ENCODE measurements around the gene CASS4.
"Not testable (repeated sequence)": the region's sequence is repeated elsewhere in the genome, so short reads cannot be mapped to it uniquely, and the experiment has no call there.

The CASS4 gene

GRCh38 chr20:56383334-56383733, 28.7 kb upstream of the CASS4 start:
- no peak for TF ChIP-seq ZFX (IDR thresholded peaks at IDR 0.05)
- TF ChIP-seq CTCF (conservative IDR thresholded peaks at IDR 0.05) = no peak
- H3K27ac ChIP-seq = no peak overlapping the region

GRCh38 chr20:56385130-56385529, 26.9 kb upstream of the CASS4 start:
- TF ChIP-seq ZFX (IDR thresholded peaks at IDR 0.05) (no peak), CTCF (conservative IDR thresholded peaks at IDR 0.05) (no peak)
- H3K27ac ChIP-seq = no peak overlapping the region

GRCh38 chr20:56386219-56386618, 25.8 kb upstream of the CASS4 start:
- no peak overlapping the region for H3K27ac ChIP-seq
- TF ChIP-seq CTCF (conservative IDR thresholded peaks at IDR 0.05) = no peak
- TF ChIP-seq ZFX (IDR thresholded peaks at IDR 0.05) = no peak

GRCh38 chr20:56388882-56389281, 23.2 kb upstream of the CASS4 start:
- H3K27ac ChIP-seq = no peak overlapping the region
- no peak for TF ChIP-seq CTCF (conservative IDR thresholded peaks at IDR 0.05)
- no peak for TF ChIP-seq ZFX (IDR thresholded peaks at IDR 0.05)

- no peak overlapping the region for H3K27ac ChIP-seq
- no peak for TF ChIP-seq ZFX (IDR thresholded peaks at IDR 0.05)
- no peak for TF ChIP-seq CTCF (conservative IDR thresholded peaks at IDR 0.05)
Measured at GRCh38 chr20:56389807-56390206, 22.3 kb upstream of the CASS4 start.

- not testable (repeated sequence) for H3K27ac ChIP-seq
Measured at GRCh38 chr20:56390396-56390795, 21.7 kb upstream of the CASS4 start.

- no peak for TF ChIP-seq CTCF (conservative IDR thresholded peaks at IDR 0.05)
- no peak for TF ChIP-seq ZFX (IDR thresholded peaks at IDR 0.05)
Measured at GRCh38 chr20:56391037-56391436, 21.0 kb upstream of the CASS4 start.

GRCh38 chr20:56391596-56392131, 20.4 kb upstream of the CASS4 start:
- peak overlapping the region; percentile 90 for H3K27ac ChIP-seq
- no peak for TF ChIP-seq CTCF (conservative IDR thresholded peaks at IDR 0.05)
- TF ChIP-seq ZFX (IDR thresholded peaks at IDR 0.05) = 0 out of 2 replicates have a peak, but pooled peaks have one; percentile 6

More at GRCh38 chr20:56391037-56391436, 21.0 kb upstream of the CASS4 start:
- peak overlapping the region; percentile 90 for H3K27ac ChIP-seq

All from C4-2B (cell line).